NT2/D1 (cell line): ENCODE results near the gene HDDC3.

Experiments
- DNase-seq: peaks from one replicate; pipeline ENCODE4 v3.0.0-alpha.2; 2011; ENCODE audit warnings: low read depth, low spot score
- H3K27me3 ChIP-seq: 2 replicates; pipeline ENCODE4 v1.6.0; 2011; ENCODE audit warnings: mild to moderate bottlenecking; ENCODE audit not compliant: insufficient read length, insufficient read depth
- H3K36me3 ChIP-seq: 2 replicates; pipeline ENCODE4 v1.6.1; 2011; ENCODE audit warnings: mild to moderate bottlenecking, low read length, mixed read lengths; ENCODE audit not compliant: insufficient read depth, insufficient read length
- H3K4me1 ChIP-seq: 2 replicates; pipeline ENCODE4 v1.5.1; 2011; ENCODE audit not compliant: insufficient read depth, insufficient read length
- H3K4me3 ChIP-seq: 2 replicates; pipeline ENCODE4 v1.5.1; 2011; ENCODE audit warnings: low read depth; ENCODE audit not compliant: insufficient read length
- H3K9ac ChIP-seq: 2 replicates; pipeline ENCODE4 v1.6.0; 2011; ENCODE audit warnings: low read depth; ENCODE audit not compliant: insufficient read length
- H3K9me3 ChIP-seq: 2 replicates; pipeline ENCODE4 v1.5.1; 2011; ENCODE audit warnings: mild to moderate bottlenecking, low read length; ENCODE audit not compliant: insufficient read depth
- SUZ12 ChIP-seq: IDR thresholded peaks from 2 replicates; pipeline ENCODE4 v1.6.1; 2011; ENCODE audit not compliant: insufficient read length, insufficient read depth; ENCODE audit errors: extremely low read depth
- YY1 ChIP-seq: IDR thresholded peaks from 2 replicates; pipeline ENCODE4 v1.6.1; 2011; ENCODE audit not compliant: insufficient read length, insufficient read depth
- ZNF274 ChIP-seq: IDR thresholded peaks from 2 replicates; pipeline ENCODE4 v1.6.1; 2011; ENCODE audit warnings: mild to moderate bottlenecking, low read depth, low read length

Gene HDDC3

GRCh38 chr15:90952901-90953677 is 20.7 kb upstream of the HDDC3 start:
- Histone ChIP-seq H3K36me3 (peaks cover 65% of the 10 kb centered on the region), H3K9ac (peak overlapping the region; percentile 17), H3K4me3 (no peak overlapping the region), H3K9me3 (no peaks in the 10 kb centered on the region), H3K4me1 (peaks cover 9% of the 10 kb centered on the region), H3K27me3 (peaks cover 7% of the 10 kb centered on the region)
- no peak for DNase-seq
- TF ChIP-seq ZNF274 (no peak), YY1 (no peak), SUZ12 (no peak)

GRCh38 chr15:90950676-90951075 is 18.3 kb upstream of the HDDC3 start:
- H3K27me3 ChIP-seq = no peaks in the 10 kb centered on the region
- DNase-seq = no peak
- TF ChIP-seq YY1 = no peak
- no peak for TF ChIP-seq ZNF274
- TF ChIP-seq SUZ12 = no peak
- no peak overlapping the region for H3K4me3 ChIP-seq
- H3K9ac ChIP-seq = no peak overlapping the region
- H3K36me3 ChIP-seq = peaks cover 80% of the 10 kb centered on the region
- H3K9me3 ChIP-seq = no peaks in the 10 kb centered on the region
- H3K4me1 ChIP-seq = peaks cover 2% of the 10 kb centered on the region

GRCh38 chr15:90949979-90950675 is 17.8 kb upstream of the HDDC3 start:
- Histone ChIP-seq H3K9ac (no peak overlapping the region), H3K9me3 (no peaks in the 10 kb centered on the region), H3K4me1 (peaks cover 2% of the 10 kb centered on the region), H3K27me3 (no peaks in the 10 kb centered on the region), H3K36me3 (peaks cover 85% of the 10 kb centered on the region), H3K4me3 (no peak overlapping the region)
- TF ChIP-seq SUZ12 = no peak
- no peak for TF ChIP-seq YY1
- TF ChIP-seq ZNF274 = no peak
- DNase-seq = no peak

GRCh38 chr15:90948506-90948905 is 16.2 kb upstream of the HDDC3 start:
- H3K36me3 ChIP-seq = peaks cover 93% of the 10 kb centered on the region

GRCh38 chr15:90947577-90948357 is 15.4 kb upstream of the HDDC3 start:
- Histone ChIP-seq H3K9ac (no peak overlapping the region), H3K27me3 (no peaks in the 10 kb centered on the region), H3K4me1 (peaks cover 2% of the 10 kb centered on the region), H3K4me3 (no peak overlapping the region), H3K36me3 (peaks cover 93% of the 10 kb centered on the region), H3K9me3 (no peaks in the 10 kb centered on the region)
- no peak for DNase-seq
- TF ChIP-seq SUZ12 (no peak), ZNF274 (no peak), YY1 (no peak)

More at GRCh38 chr15:90948506-90948905, 16.2 kb upstream of the HDDC3 start:
- H3K4me1 ChIP-seq = peaks cover 2% of the 10 kb centered on the region
- H3K4me3 ChIP-seq = no peak overlapping the region
- no peak for DNase-seq
- H3K9ac ChIP-seq = no peak overlapping the region
- H3K9me3 ChIP-seq = no peaks in the 10 kb centered on the region
- TF ChIP-seq ZNF274 = no peak
- no peak for TF ChIP-seq YY1
- no peaks in the 10 kb centered on the region for H3K27me3 ChIP-seq

GRCh38 chr15:90946941-90947576 is 14.7 kb upstream of the HDDC3 start:
- Histone ChIP-seq H3K36me3 (peaks cover 93% of the 10 kb centered on the region), H3K4me1 (peaks cover 2% of the 10 kb centered on the region), H3K9ac (no peak overlapping the region), H3K27me3 (no peaks in the 10 kb centered on the region), H3K4me3 (no peak overlapping the region), H3K9me3 (no peaks in the 10 kb centered on the region)
- TF ChIP-seq SUZ12 = no peak
- TF ChIP-seq YY1 = no peak
- TF ChIP-seq ZNF274 = no peak
- DNase-seq = no peak

- DNase-seq = no peak
- H3K9me3 ChIP-seq = no peaks in the 10 kb centered on the region
- no peak overlapping the region for H3K9ac ChIP-seq
- no peaks in the 10 kb centered on the region for H3K27me3 ChIP-seq
- TF ChIP-seq ZNF274 = no peak
- no peak for TF ChIP-seq SUZ12
- TF ChIP-seq YY1 = no peak
- H3K4me3 ChIP-seq = no peak overlapping the region
- peaks cover 2% of the 10 kb centered on the region for H3K4me1 ChIP-seq
- peaks cover 91% of the 10 kb centered on the region for H3K36me3 ChIP-seq
Observed at GRCh38 chr15:90946538-90946937, 14.2 kb upstream of the HDDC3 start.
